ENCODE data around the gene SPATA9. TPM values are rescaled to one million over a fixed set of nuclear protein-coding genes. Genes with fewer than 3 reads are reported as not detected.
"Not testable (repeated sequence)": the region's sequence is repeated elsewhere in the genome, so short reads cannot be mapped to it uniquely, and the experiment has no call there.

Gene SPATA9
- total RNA-seq, 1 experiment from 2014 or later = not detected

DNA sequence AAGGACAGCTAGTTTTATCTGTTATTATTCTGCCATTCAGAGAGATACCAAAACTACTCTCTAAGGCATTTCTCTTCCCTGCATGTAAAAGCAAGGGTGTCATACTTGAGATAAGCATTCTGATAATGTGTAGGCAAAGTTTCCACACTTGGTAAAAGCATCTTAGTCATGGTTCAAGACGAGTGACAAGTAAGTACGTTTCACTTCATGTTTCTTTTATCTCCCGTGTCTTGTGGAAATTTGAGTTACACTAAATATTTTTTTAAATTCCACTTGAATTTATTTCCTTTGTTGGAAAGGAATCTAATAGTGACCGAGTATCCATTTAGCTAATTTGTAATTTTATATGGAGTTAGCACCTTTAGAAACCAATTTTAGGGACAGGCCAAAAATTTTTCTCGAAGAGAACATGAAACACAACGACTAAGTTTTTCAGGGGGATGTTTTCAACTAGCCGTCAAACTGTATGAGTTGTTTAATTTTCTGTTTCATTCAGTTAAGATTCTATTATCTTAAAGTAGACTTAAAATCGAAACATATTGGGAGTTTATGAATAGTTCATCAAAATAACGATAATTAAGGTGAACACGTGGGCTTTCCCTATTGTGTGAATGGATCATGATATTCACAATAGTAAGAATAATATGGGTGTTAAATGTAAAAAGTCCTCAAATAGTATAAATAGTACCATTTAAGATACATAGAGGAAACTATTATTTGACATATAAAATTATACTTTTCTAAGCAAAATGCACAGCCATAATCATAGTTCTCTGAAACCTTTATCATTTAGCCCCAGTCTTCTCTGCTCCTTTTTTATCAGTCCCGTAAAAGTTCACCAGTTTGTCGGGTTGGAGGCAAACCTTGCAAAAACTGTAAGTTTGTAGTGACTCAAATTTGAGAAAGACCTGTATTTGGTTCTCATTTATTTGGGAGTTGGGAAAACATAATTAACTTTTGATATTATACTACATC is 34.6 kb downstream of the SPATA9 start:
- H3K9me3 ChIP-seq (ENCODE audit: low read length) = no peaks in the 10 kb centered on the region
- no peaks in the 10 kb centered on the region for H3K79me2 ChIP-seq (ENCODE audit: low read length)
- no peaks in the 10 kb centered on the region for H3K27me3 ChIP-seq (ENCODE audit: low read length)
- H3K4me1 ChIP-seq (ENCODE audit: low read length) = peaks cover 30% of the 10 kb centered on the region
- H3K36me3 ChIP-seq (ENCODE audit: insufficient read depth, low read length) = no peaks in the 10 kb centered on the region
- peak; percentile 48 for DNase-seq
- no peaks in the 10 kb centered on the region for H3K9me2 ChIP-seq (replicated peaks; ENCODE audit: insufficient read depth, low read length)
- peak overlapping the region; percentile 81; the same call in 1 of the 2 replicates for H2AFZ ChIP-seq (ENCODE audit: low read length)
- H3K27ac ChIP-seq (ENCODE audit: low read length) = no peak overlapping the region
- H3K9ac ChIP-seq (ENCODE audit: low read length) = peak overlapping the region; percentile 76
- H3K4me3 ChIP-seq (ENCODE audit: low read length) = peak overlapping the region; percentile 76
- no peaks in the 10 kb centered on the region for H4K20me1 ChIP-seq (ENCODE audit: insufficient read depth, low read depth, low read length)
- H3K4me2 ChIP-seq (ENCODE audit: low read depth, low read length, poor library complexity, severe bottlenecking) = peak overlapping the region; percentile 92

- H3K4me2 ChIP-seq (ENCODE audit: low read depth, low read length, poor library complexity, severe bottlenecking) = peak within 1 kb of the TSS; percentile 92
Measured at GRCh38 chr5:95646569-95647431, 36.0 kb downstream of the SPATA9 start, which contains the start of gene RFESD. Gene RFESD, plus strand, starts transcription at chr5:95646777. Its CDS starts 5,495 bp downstream, at chr5:95652272.

GRCh38 chr5:95646226-95646568 is 36.6 kb downstream of the SPATA9 start:
- not testable (repeated sequence) for H3K27ac ChIP-seq (ENCODE audit: low read length); H3K27me3 ChIP-seq (ENCODE audit: low read length); H4K20me1 ChIP-seq (ENCODE audit: insufficient read depth, low read depth, low read length); H3K9me3 ChIP-seq (ENCODE audit: low read length); H3K79me2 ChIP-seq (ENCODE audit: low read length); H3K36me3 ChIP-seq (ENCODE audit: insufficient read depth, low read length); DNase-seq; H3K9ac ChIP-seq (ENCODE audit: low read length); H3K9me2 ChIP-seq (replicated peaks; ENCODE audit: insufficient read depth, low read length)
- peak overlapping the region; percentile 76; the same call in 1 of the 2 replicates for H3K4me3 ChIP-seq (ENCODE audit: low read length)
- H3K4me2 ChIP-seq (ENCODE audit: low read depth, low read length, poor library complexity, severe bottlenecking) = peak overlapping the region; percentile 92
- H3K4me1 ChIP-seq (ENCODE audit: low read length) = peaks cover 39% of the 10 kb centered on the region
- H2AFZ ChIP-seq (ENCODE audit: low read length) = 0 out of 2 replicates have a peak overlapping the region, but pooled peaks have one; percentile 32

More at GRCh38 chr5:95646569-95647431, 36.0 kb downstream of the SPATA9 start, which contains the start of gene RFESD:
- Histone ChIP-seq H3K9me2 (replicated peaks; ENCODE audit: insufficient read depth, low read length) (no peaks in the 10 kb centered on the region), H3K27me3 (ENCODE audit: low read length) (no peaks in the 10 kb centered on the region), H3K9ac (ENCODE audit: low read length) (peak within 1 kb of the TSS; percentile 76), H3K79me2 (ENCODE audit: low read length) (no peaks in the 10 kb centered on the region), H3K9me3 (ENCODE audit: low read length) (no peaks in the 10 kb centered on the region), H3K4me1 (ENCODE audit: low read length) (peaks cover 33% of the 10 kb centered on the region), H3K36me3 (ENCODE audit: insufficient read depth, low read length) (no peaks in the 10 kb centered on the region), H3K27ac (ENCODE audit: low read length) (peak within 1 kb of the TSS; percentile 45), H2AFZ (ENCODE audit: low read length) (peak within 1 kb of the TSS; percentile 81), H4K20me1 (ENCODE audit: insufficient read depth, low read depth, low read length) (no peaks in the 10 kb centered on the region), H3K4me3 (ENCODE audit: low read length) (peak within 1 kb of the TSS; percentile 76)
- DNase-seq = peak; percentile 99

- DNase-seq = peak; percentile 80
- peak overlapping the region; percentile 94 for H2AFZ ChIP-seq (ENCODE audit: low read length)
- H3K9me2 ChIP-seq (replicated peaks; ENCODE audit: insufficient read depth, low read length) = no peaks in the 10 kb centered on the region
- H3K27ac ChIP-seq (ENCODE audit: low read length) = no peak overlapping the region
- no peaks in the 10 kb centered on the region for H3K9me3 ChIP-seq (ENCODE audit: low read length)
- H3K79me2 ChIP-seq (ENCODE audit: low read length) = no peaks in the 10 kb centered on the region
- no peaks in the 10 kb centered on the region for H3K27me3 ChIP-seq (ENCODE audit: low read length)
- H3K9ac ChIP-seq (ENCODE audit: low read length) = no peak overlapping the region; the same call in 1 of the 2 replicates
- H3K36me3 ChIP-seq (ENCODE audit: insufficient read depth, low read length) = no peaks in the 10 kb centered on the region
- H3K4me3 ChIP-seq (ENCODE audit: low read length) = no peak overlapping the region
- peaks cover 38% of the 10 kb centered on the region for H3K4me1 ChIP-seq (ENCODE audit: low read length)
- H4K20me1 ChIP-seq (ENCODE audit: insufficient read depth, low read depth, low read length) = no peaks in the 10 kb centered on the region
- H3K4me2 ChIP-seq (ENCODE audit: low read depth, low read length, poor library complexity, severe bottlenecking) = no peak overlapping the region
Measured at GRCh38 chr5:95644351-95645042, 38.3 kb downstream of the SPATA9 start.

DNA sequence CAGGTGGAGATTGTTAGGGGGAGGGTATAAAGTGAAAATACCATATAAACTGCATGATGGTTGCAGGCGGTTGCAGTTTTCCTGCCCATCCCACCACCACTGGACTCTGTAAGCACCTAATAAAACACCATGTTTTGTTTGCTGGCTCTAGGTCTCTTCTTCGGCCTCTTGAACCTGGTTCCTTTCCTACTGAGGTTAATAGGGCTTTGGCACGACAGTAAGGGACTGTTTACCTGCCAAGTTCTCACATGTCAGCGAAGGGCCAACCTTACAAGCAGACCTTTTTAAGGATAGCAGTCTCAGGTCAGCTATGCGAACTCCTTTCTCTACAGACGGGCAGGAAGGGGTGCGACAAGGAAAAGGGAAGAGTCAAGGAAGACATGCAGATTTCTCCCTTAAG is 39.6 kb downstream of the SPATA9 start:
- Histone ChIP-seq H3K4me2 (ENCODE audit: low read depth, low read length, poor library complexity, severe bottlenecking) (no peak overlapping the region), H3K9me2 (replicated peaks; ENCODE audit: insufficient read depth, low read length) (no peaks in the 10 kb centered on the region), H3K36me3 (ENCODE audit: insufficient read depth, low read length) (no peaks in the 10 kb centered on the region), H4K20me1 (ENCODE audit: insufficient read depth, low read depth, low read length) (no peaks in the 10 kb centered on the region), H3K79me2 (ENCODE audit: low read length) (no peaks in the 10 kb centered on the region), H2AFZ (ENCODE audit: low read length) (no peak overlapping the region), H3K4me3 (ENCODE audit: low read length) (no peak overlapping the region), H3K9ac (ENCODE audit: low read length) (no peak overlapping the region), H3K27ac (ENCODE audit: low read length) (no peak overlapping the region), H3K27me3 (ENCODE audit: low read length) (no peaks in the 10 kb centered on the region), H3K4me1 (ENCODE audit: low read length) (peaks cover 34% of the 10 kb centered on the region), H3K9me3 (ENCODE audit: low read length) (no peaks in the 10 kb centered on the region)
- DNase-seq = no peak

DNA sequence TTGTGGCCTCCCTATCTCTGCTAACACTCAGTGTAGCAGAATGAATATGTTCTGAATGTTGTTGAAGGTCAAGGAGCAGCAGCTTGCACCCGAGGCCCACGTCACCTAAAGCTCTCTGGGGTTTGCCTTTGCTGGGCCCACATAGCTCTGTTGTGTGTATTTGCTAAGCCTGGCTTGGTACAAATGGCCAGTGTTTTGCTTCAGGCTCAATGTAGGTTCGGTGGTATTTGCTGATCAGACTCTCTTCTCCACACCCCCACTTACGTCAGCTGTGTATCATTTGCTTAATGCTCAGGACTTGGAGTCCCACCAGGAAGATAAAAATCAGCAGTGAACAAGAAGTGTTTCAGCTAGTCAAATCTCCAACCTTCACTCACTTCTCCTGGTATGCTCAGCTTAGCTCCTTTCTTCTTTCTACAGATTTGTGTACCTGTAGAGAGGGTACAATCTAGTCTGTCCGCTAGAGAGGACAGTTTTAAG is 41.0 kb downstream of the SPATA9 start:
- DNase-seq = no peak
- no peaks in the 10 kb centered on the region for H3K27me3 ChIP-seq (ENCODE audit: low read length)
- no peaks in the 10 kb centered on the region for H3K9me3 ChIP-seq (ENCODE audit: low read length)
- no peak overlapping the region for H3K9ac ChIP-seq (ENCODE audit: low read length)
- H4K20me1 ChIP-seq (ENCODE audit: insufficient read depth, low read depth, low read length) = no peaks in the 10 kb centered on the region
- no peak overlapping the region for H3K4me3 ChIP-seq (ENCODE audit: low read length)
- peaks cover 20% of the 10 kb centered on the region for H3K4me1 ChIP-seq (ENCODE audit: low read length)
- no peaks in the 10 kb centered on the region for H3K9me2 ChIP-seq (replicated peaks; ENCODE audit: insufficient read depth, low read length)
- no peak overlapping the region for H3K4me2 ChIP-seq (ENCODE audit: low read depth, low read length, poor library complexity, severe bottlenecking)
- no peaks in the 10 kb centered on the region for H3K79me2 ChIP-seq (ENCODE audit: low read length)
- H2AFZ ChIP-seq (ENCODE audit: low read length) = 0 out of 2 replicates have a peak overlapping the region, but pooled peaks have one; percentile 37
- no peaks in the 10 kb centered on the region for H3K36me3 ChIP-seq (ENCODE audit: insufficient read depth, low read length)
- no peak overlapping the region for H3K27ac ChIP-seq (ENCODE audit: low read length)

- no peak for DNase-seq
- no peaks in the 10 kb centered on the region for H3K79me2 ChIP-seq (ENCODE audit: low read length)
- no peak overlapping the region for H3K4me2 ChIP-seq (ENCODE audit: low read depth, low read length, poor library complexity, severe bottlenecking)
- no peaks in the 10 kb centered on the region for H3K27me3 ChIP-seq (ENCODE audit: low read length)
- no peaks in the 10 kb centered on the region for H3K36me3 ChIP-seq (ENCODE audit: insufficient read depth, low read length)
- H2AFZ ChIP-seq (ENCODE audit: low read length) = no peak overlapping the region
- H3K9ac ChIP-seq (ENCODE audit: low read length) = no peak overlapping the region
- no peaks in the 10 kb centered on the region for H3K9me3 ChIP-seq (ENCODE audit: low read length)
- peaks cover 10% of the 10 kb centered on the region for H3K4me1 ChIP-seq (ENCODE audit: low read length)
- H3K9me2 ChIP-seq (replicated peaks; ENCODE audit: insufficient read depth, low read length) = no peaks in the 10 kb centered on the region
- H3K4me3 ChIP-seq (ENCODE audit: low read length) = no peak overlapping the region
- no peaks in the 10 kb centered on the region for H4K20me1 ChIP-seq (ENCODE audit: insufficient read depth, low read depth, low read length)
- no peak overlapping the region for H3K27ac ChIP-seq (ENCODE audit: low read length)
Measured at GRCh38 chr5:95638632-95639031, 44.2 kb downstream of the SPATA9 start.
